Keratinocyte (primary cell): ENCODE results near the gene PRKCD. TPM values are rescaled to one million over a fixed set of nuclear protein-coding genes. Genes with fewer than 3 reads are reported as not detected.

ENCODE experiments used
- DNase-seq: peaks from one replicate; pipeline ENCODE4 v3.0.0-alpha.2; 2011; ENCODE audit warnings: low read depth, missing footprints, low spot score
- FAIRE-seq: peaks from 2 replicates; lab custom pipeline; 2011; peaks lifted over from hg19 to GRCh38; lab: Jason Lieb, UNC
- H2AFZ ChIP-seq: 2 replicates; pipeline ENCODE4 v1.6.0; 2012; ENCODE audit warnings: low read length, control low read depth, inconsistent platforms; ENCODE audit not compliant: control insufficient read depth
- H3K27ac ChIP-seq: 2 replicates; pipeline ENCODE4 v1.5.1; 2011; ENCODE audit warnings: low read length; ENCODE audit not compliant: control insufficient read depth, insufficient read depth
- H3K27me3 ChIP-seq: 3 replicates; pipeline ENCODE4 v1.6.0; 2011; ENCODE audit warnings: low read length; ENCODE audit not compliant: control insufficient read depth, insufficient read depth; ENCODE audit errors: extremely low read depth
- H3K36me3 ChIP-seq, 2 experiments: 2 replicates in 1 of 2; 3 replicates in 1 of 2; pipeline ENCODE4 v1.5.1; 2011; ENCODE audit warnings: low read length in 2 of 2, mild to moderate bottlenecking in 1 of 2; ENCODE audit not compliant: control insufficient read depth in 2 of 2, insufficient read depth in 2 of 2; ENCODE audit errors: extremely low read depth in 1 of 2
- H3K4me1 ChIP-seq: 3 replicates; pipeline ENCODE4 v1.5.1; 2011; ENCODE audit warnings: low read length; ENCODE audit not compliant: control insufficient read depth, insufficient read depth; ENCODE audit errors: extremely low read depth
- H3K4me2 ChIP-seq: 3 replicates; pipeline ENCODE4 v1.6.0; 2011; ENCODE audit warnings: low read depth, low read length; ENCODE audit not compliant: control insufficient read depth, insufficient read depth; ENCODE audit errors: extremely low read depth
- H3K4me3 ChIP-seq, 3 experiments: fragments of 200-600 bp in 1 of 3; sonication (generic) in 1 of 3; 2 replicates in 2 of 3; 3 replicates in 1 of 3; pipeline ENCODE4 v1.5.1; 2011 to 2016; ENCODE audit warnings: low read length in 3 of 3, mild to moderate bottlenecking in 3 of 3, control low read depth in 2 of 3, inconsistent platforms in 1 of 3, low read depth in 1 of 3, mixed read lengths in 1 of 3, mixed run types in 1 of 3, moderate library complexity in 1 of 3; ENCODE audit not compliant: control insufficient read depth in 2 of 3, insufficient read depth in 2 of 3; ENCODE audit errors: extremely low read depth in 1 of 3
- H3K79me2 ChIP-seq: 2 replicates; pipeline ENCODE4 v1.6.0; 2012; ENCODE audit warnings: low read length; ENCODE audit not compliant: control insufficient read depth, insufficient read depth
- H3K9ac ChIP-seq: 3 replicates; pipeline ENCODE4 v1.6.0; 2011; ENCODE audit warnings: low read length; ENCODE audit not compliant: control insufficient read depth, insufficient read depth; ENCODE audit errors: extremely low read depth
- H3K9me1 ChIP-seq: 3 replicates; pipeline ENCODE4 v1.6.0; 2011; ENCODE audit warnings: low read length; ENCODE audit not compliant: control insufficient read depth, insufficient read depth; ENCODE audit errors: extremely low read depth
- H3K9me3 ChIP-seq: 2 replicates; pipeline ENCODE4 v1.5.1; 2012; ENCODE audit warnings: low read depth, low read length; ENCODE audit not compliant: control insufficient read depth
- H4K20me1 ChIP-seq: 3 replicates; pipeline ENCODE4 v1.6.0; 2011; ENCODE audit warnings: low read length; ENCODE audit not compliant: control insufficient read depth, insufficient read depth; ENCODE audit errors: extremely low read depth
- CTCF ChIP-seq, 3 experiments: IDR thresholded peaks in 1 of 3; conservative IDR thresholded peaks in 1 of 3; optimal IDR thresholded peaks in 1 of 3; 2 replicates in 2 of 3; 3 replicates in 1 of 3; pipeline versions ENCODE3 to v1.5.1; 2011; ENCODE audit warnings: low read length in 3 of 3, mild to moderate bottlenecking in 3 of 3, moderate library complexity in 2 of 3, control low read depth in 1 of 3, inconsistent platforms in 1 of 3; ENCODE audit not compliant: insufficient read depth in 2 of 3; ENCODE audit errors: extremely low read depth in 1 of 3
- EZH2 ChIP-seq: IDR thresholded peaks from one replicate; pipeline ENCODE4 v1.6.1; 2012; ENCODE audit warnings: inconsistent platforms, mild to moderate bottlenecking, low read length, moderate library complexity
- dilution Hi-C: fragments of 300-500 bp; cut with MboI; formaldehyde crosslinking; loops from one replicate; pipeline ENCODE4 v1.7.0; 2020; ENCODE audit warnings: low sequenced_read_pairs; ENCODE audit not compliant: extremely low pct_ligation_motif_present
- polyA plus RNA-seq, 5 experiments: library from polyadenylated mRNA; depleted of rRNA in 3 of 5; stranded (reverse) in 3 of 5; stranded (forward) in 1 of 5; unstranded in 1 of 5; fragments of >200 nt; gene quantifications; 1 replicate in 1 of 5; 2 replicates in 3 of 5; 3 replicates in 1 of 5; pipeline versions ENCODE4 v1.2.1 to v1.2.3, GENCODE V29; 2011 to 2012; ENCODE audit warnings: missing spikeins in 2 of 5, low read depth in 1 of 5, low replicate concordance in 1 of 5

The PRKCD gene
- polyA plus RNA-seq, 1 donor (not counting 4 experiments of a cell fraction or from before 2014, with no cell fraction given) = 25.1 TPM

- Histone ChIP-seq H3K4me1 (no peaks in the 10 kb centered on the region), H3K27me3 (no peaks in the 10 kb centered on the region), H3K4me3 (no peak overlapping the region), H3K4me2 (no peak overlapping the region), H3K9me3 (peaks cover 3% of the 10 kb centered on the region), H3K9me1 (no peaks in the 10 kb centered on the region), H3K9ac (no peak overlapping the region), H3K79me2 (no peaks in the 10 kb centered on the region), H2AFZ (no peak overlapping the region), H4K20me1 (no peaks in the 10 kb centered on the region), H3K36me3 (no peaks in the 10 kb centered on the region), H3K27ac (no peak overlapping the region)
- no peak for FAIRE-seq
- dilution Hi-C loops = no loop called here
- TF ChIP-seq EZH2 = no peak
- no peak for TF ChIP-seq CTCF (optimal IDR thresholded peaks at IDR 0.05 in 1 of 3, IDR thresholded peaks at IDR 0.05 in 1 of 3, conservative IDR thresholded peaks at IDR 0.05 in 1 of 3; ENCODE audit: extremely low read depth in 1 of 3, insufficient read depth in 2 of 3, low read length in 3 of 3)
- no peak for DNase-seq
Measured at GRCh38 chr3:53213276-53213675, 52.3 kb downstream of the PRKCD start.

GRCh38 chr3:53215816-53216215 lies 54.8 kb downstream of the PRKCD start:
- H4K20me1 ChIP-seq = peaks cover 3% of the 10 kb centered on the region
- no peaks in the 10 kb centered on the region for H3K79me2 ChIP-seq
- H3K9me1 ChIP-seq = no peaks in the 10 kb centered on the region
- no peaks in the 10 kb centered on the region for H3K4me1 ChIP-seq
- no peaks in the 10 kb centered on the region for H3K27me3 ChIP-seq
- TF ChIP-seq EZH2 (no peak), CTCF (optimal IDR thresholded peaks at IDR 0.05 in 1 of 3, IDR thresholded peaks at IDR 0.05 in 1 of 3, conservative IDR thresholded peaks at IDR 0.05 in 1 of 3; ENCODE audit: extremely low read depth in 1 of 3, insufficient read depth in 2 of 3, low read length in 3 of 3) (no peak)
- H3K9ac ChIP-seq = no peak overlapping the region
- H3K36me3 ChIP-seq = no peaks in the 10 kb centered on the region
- DNase-seq (no peak), FAIRE-seq (no peak)
- H3K4me3 ChIP-seq = no peak overlapping the region
- dilution Hi-C loops = no loop called here
- no peak overlapping the region for H3K27ac ChIP-seq
- no peaks in the 10 kb centered on the region for H3K9me3 ChIP-seq
- H3K4me2 ChIP-seq = no peak overlapping the region
- no peak overlapping the region for H2AFZ ChIP-seq
